IPS DF 6.9 (cell line): ENCODE data around the gene CMIP.

ENCODE experiments used
- DNase-seq: peaks from one replicate; pipeline ENCODE4 v3.0.0-alpha.2; 2013; ENCODE audit warnings: low read depth, low spot score
- H3K27ac ChIP-seq: one replicate; pipeline ENCODE4 v1.5.1; 2013; ENCODE audit warnings: low read length, control low read depth
- H3K27me3 ChIP-seq: 2 replicates; pipeline ENCODE4 v1.6.1; 2013; ENCODE audit warnings: mild to moderate bottlenecking, low read length; ENCODE audit not compliant: control insufficient read depth, insufficient read depth
- H3K36me3 ChIP-seq: 2 replicates; pipeline ENCODE4 v1.6.1; 2013; ENCODE audit warnings: low read length; ENCODE audit not compliant: control insufficient read depth, insufficient read depth
- H3K4me1 ChIP-seq: 2 replicates; pipeline ENCODE4 v1.6.1; 2013; ENCODE audit warnings: low read length; ENCODE audit not compliant: control insufficient read depth, insufficient read depth
- H3K4me3 ChIP-seq: 2 replicates; pipeline ENCODE4 v1.5.1; 2013; ENCODE audit warnings: mild to moderate bottlenecking, low read length
- H3K9me3 ChIP-seq: 2 replicates; pipeline ENCODE4 v1.6.1; 2013; ENCODE audit warnings: low read length, inconsistent platforms; ENCODE audit not compliant: control insufficient read depth, insufficient read depth
- WGBS: extraction: QIAGEN DNeasy Blood & Tissue Kit; methylation state at CpG from one replicate; pipeline ENCODE4 v1.1.7; 2013; ENCODE audit warnings: mixed read lengths, missing lambda C conversion rate; ENCODE audit not compliant: insufficient read length, insufficient coverage; 5-methylcytosine and 5-hydroxymethylcytosine counted together

Gene CMIP

GRCh38 chr16:81553080-81553813, 108.6 kb downstream of the CMIP start:
- no peak for DNase-seq
- H3K4me3 ChIP-seq = no peak overlapping the region
- H3K4me1 ChIP-seq = no peaks in the 10 kb centered on the region
- no CpG with 5 or more reads among the region's 22 CpGs for WGBS
- H3K27ac ChIP-seq = no peak overlapping the region
- H3K9me3 ChIP-seq = no peaks in the 10 kb centered on the region
- H3K36me3 ChIP-seq = no peaks in the 10 kb centered on the region
- H3K27me3 ChIP-seq = no peaks in the 10 kb centered on the region

GRCh38 chr16:81553814-81554675, 109.4 kb downstream of the CMIP start:
- Histone ChIP-seq H3K27ac (no peak overlapping the region), H3K4me1 (no peaks in the 10 kb centered on the region), H3K9me3 (no peaks in the 10 kb centered on the region), H3K27me3 (no peaks in the 10 kb centered on the region), H3K4me3 (no peak overlapping the region), H3K36me3 (no peaks in the 10 kb centered on the region)
- WGBS = no CpG with 5 or more reads among the region's 10 CpGs
- DNase-seq = no peak

GRCh38 chr16:81554979-81555378, 110.4 kb downstream of the CMIP start:
- H3K27me3 ChIP-seq = no peaks in the 10 kb centered on the region
- no CpG with 5 or more reads among the region's 5 CpGs for WGBS
- H3K4me1 ChIP-seq = no peaks in the 10 kb centered on the region
- no peaks in the 10 kb centered on the region for H3K36me3 ChIP-seq
- H3K27ac ChIP-seq = no peak overlapping the region
- H3K4me3 ChIP-seq = no peak overlapping the region
- H3K9me3 ChIP-seq = no peaks in the 10 kb centered on the region
- DNase-seq = no peak

GRCh38 chr16:81555660-81556059, 111.1 kb downstream of the CMIP start:
- no CpG with 5 or more reads among the region's 3 CpGs for WGBS
- H3K27ac ChIP-seq = no peak overlapping the region
- no peaks in the 10 kb centered on the region for H3K4me1 ChIP-seq
- no peaks in the 10 kb centered on the region for H3K27me3 ChIP-seq
- no peaks in the 10 kb centered on the region for H3K36me3 ChIP-seq
- H3K4me3 ChIP-seq = no peak overlapping the region
- no peak for DNase-seq
- H3K9me3 ChIP-seq = no peaks in the 10 kb centered on the region

GRCh38 chr16:81556715-81557284, 112.2 kb downstream of the CMIP start:
- Histone ChIP-seq H3K4me3 (no peak overlapping the region), H3K36me3 (no peaks in the 10 kb centered on the region), H3K27me3 (no peaks in the 10 kb centered on the region), H3K9me3 (no peaks in the 10 kb centered on the region), H3K4me1 (no peaks in the 10 kb centered on the region), H3K27ac (no peak overlapping the region)
- no CpG with 5 or more reads among the region's 13 CpGs for WGBS
- DNase-seq = no peak

GRCh38 chr16:81558077-81558443, 113.5 kb downstream of the CMIP start:
- Histone ChIP-seq H3K4me3 (no peak overlapping the region), H3K4me1 (no peaks in the 10 kb centered on the region), H3K27ac (no peak overlapping the region), H3K36me3 (no peaks in the 10 kb centered on the region), H3K27me3 (no peaks in the 10 kb centered on the region), H3K9me3 (no peaks in the 10 kb centered on the region)
- WGBS = no CpG with 5 or more reads among the region's 15 CpGs
- no peak for DNase-seq

GRCh38 chr16:81558444-81559175, 114.0 kb downstream of the CMIP start:
- no peak for DNase-seq
- Histone ChIP-seq H3K36me3 (no peaks in the 10 kb centered on the region), H3K27me3 (no peaks in the 10 kb centered on the region), H3K4me3 (no peak overlapping the region), H3K9me3 (no peaks in the 10 kb centered on the region), H3K27ac (no peak overlapping the region), H3K4me1 (no peaks in the 10 kb centered on the region)
- WGBS = no CpG with 5 or more reads among the region's 16 CpGs

- no peak for DNase-seq
- Histone ChIP-seq H3K4me1 (no peaks in the 10 kb centered on the region; the same call in 1 of the 2 replicates), H3K9me3 (no peaks in the 10 kb centered on the region), H3K4me3 (no peak overlapping the region), H3K36me3 (no peaks in the 10 kb centered on the region), H3K27ac (no peak overlapping the region), H3K27me3 (no peaks in the 10 kb centered on the region)
- no CpG with 5 or more reads among the region's 8 CpGs for WGBS
Measured at GRCh38 chr16:81560979-81561657, 116.5 kb downstream of the CMIP start.

- DNase-seq = no peak
- Histone ChIP-seq H3K9me3 (no peaks in the 10 kb centered on the region), H3K36me3 (no peaks in the 10 kb centered on the region), H3K27ac (no peak overlapping the region), H3K4me1 (no peaks in the 10 kb centered on the region; the same call in 1 of the 2 replicates), H3K4me3 (no peak overlapping the region), H3K27me3 (no peaks in the 10 kb centered on the region)
- WGBS = no CpG with 5 or more reads among the region's 8 CpGs
Measured at GRCh38 chr16:81562174-81562849, 117.7 kb downstream of the CMIP start.
